ENCODE data around the gene ELK3.

- no peak for TF ChIP-seq POLR2AphosphoS5 (IDR thresholded peaks at IDR 0.05)
- TF ChIP-seq, protein P1, sequence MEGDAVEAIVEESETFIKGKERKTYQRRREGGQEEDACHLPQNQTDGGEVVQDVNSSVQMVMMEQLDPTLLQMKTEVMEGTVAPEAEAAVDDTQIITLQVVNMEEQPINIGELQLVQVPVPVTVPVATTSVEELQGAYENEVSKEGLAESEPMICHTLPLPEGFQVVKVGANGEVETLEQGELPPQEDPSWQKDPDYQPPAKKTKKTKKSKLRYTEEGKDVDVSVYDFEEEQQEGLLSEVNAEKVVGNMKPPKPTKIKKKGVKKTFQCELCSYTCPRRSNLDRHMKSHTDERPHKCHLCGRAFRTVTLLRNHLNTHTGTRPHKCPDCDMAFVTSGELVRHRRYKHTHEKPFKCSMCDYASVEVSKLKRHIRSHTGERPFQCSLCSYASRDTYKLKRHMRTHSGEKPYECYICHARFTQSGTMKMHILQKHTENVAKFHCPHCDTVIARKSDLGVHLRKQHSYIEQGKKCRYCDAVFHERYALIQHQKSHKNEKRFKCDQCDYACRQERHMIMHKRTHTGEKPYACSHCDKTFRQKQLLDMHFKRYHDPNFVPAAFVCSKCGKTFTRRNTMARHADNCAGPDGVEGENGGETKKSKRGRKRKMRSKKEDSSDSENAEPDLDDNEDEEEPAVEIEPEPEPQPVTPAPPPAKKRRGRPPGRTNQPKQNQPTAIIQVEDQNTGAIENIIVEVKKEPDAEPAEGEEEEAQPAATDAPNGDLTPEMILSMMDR (IDR thresholded peaks at IDR 0.05) = no peak
Measured at GRCh38 chr12:96225994-96226399, 31.8 kb downstream of the ELK3 start.
